Mesodermal cell (in vitro differentiated cells): Measurements from ENCODE around the gene SPC25.
"Not testable (repeated sequence)": the region's sequence is repeated elsewhere in the genome, so short reads cannot be mapped to it uniquely, and the experiment has no call there.

ENCODE experiments used
- H3K27ac ChIP-seq: 2 replicates; pipeline ENCODE4 v1.7.0; 2013; ENCODE audit warnings: mild to moderate bottlenecking, low read depth, low read length, moderate library complexity; ENCODE audit not compliant: severe bottlenecking
- H3K36me3 ChIP-seq: 2 replicates; pipeline ENCODE4 v1.7.1; 2013; ENCODE audit warnings: mild to moderate bottlenecking, low read length, moderate library complexity; ENCODE audit not compliant: control insufficient read depth, insufficient read depth
- H3K4me1 ChIP-seq: one replicate; pipeline ENCODE4 v1.7.1; 2013; ENCODE audit warnings: mild to moderate bottlenecking, low read length; ENCODE audit not compliant: insufficient read depth, control insufficient read depth, poor library complexity, severe bottlenecking
- H3K4me3 ChIP-seq: 2 replicates; pipeline ENCODE4 v1.7.0; 2013; ENCODE audit warnings: low read length, control low read depth, mild to moderate bottlenecking; ENCODE audit not compliant: insufficient read depth, poor library complexity, severe bottlenecking; ENCODE audit errors: extremely low read depth
- H3K9me3 ChIP-seq: 2 replicates; pipeline ENCODE4 v1.7.1; 2013; ENCODE audit warnings: mild to moderate bottlenecking, low read length, moderate library complexity; ENCODE audit not compliant: control insufficient read depth
- WGBS, 2 experiments: methylation state at CpG; one replicate each; pipeline ENCODE4 v1.1.5; 2013; ENCODE audit warnings: missing lambda C conversion rate in 2 of 2; ENCODE audit not compliant: insufficient coverage in 2 of 2; 5-methylcytosine and 5-hydroxymethylcytosine counted together

Gene SPC25

DNA sequence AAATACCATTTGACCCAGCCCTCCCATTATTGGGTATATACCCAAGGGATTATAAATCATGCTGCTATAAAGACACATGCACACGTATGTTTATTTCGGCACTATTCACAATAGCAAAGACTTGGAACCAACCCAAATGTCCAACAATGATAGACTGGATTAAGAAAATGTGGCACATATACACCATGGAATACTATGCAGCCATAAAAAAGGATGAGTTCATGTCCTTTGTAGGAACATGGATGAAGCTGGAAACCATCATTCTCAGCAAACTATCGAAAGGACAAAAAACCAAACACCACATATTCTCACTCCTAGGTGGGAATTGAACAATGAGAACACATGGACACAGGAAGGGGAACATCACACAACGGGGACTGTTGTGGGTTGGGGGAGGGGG, 19.4 kb downstream of the SPC25 start:
- peaks cover 23% of the 10 kb centered on the region for H3K36me3 ChIP-seq
- H3K4me1 ChIP-seq, H3K4me3 ChIP-seq, H3K27ac ChIP-seq, H3K9me3 ChIP-seq: not testable (repeated sequence)
- no CpG with 5 or more reads among the region's 4 CpGs for WGBS, 2 experiments

DNA sequence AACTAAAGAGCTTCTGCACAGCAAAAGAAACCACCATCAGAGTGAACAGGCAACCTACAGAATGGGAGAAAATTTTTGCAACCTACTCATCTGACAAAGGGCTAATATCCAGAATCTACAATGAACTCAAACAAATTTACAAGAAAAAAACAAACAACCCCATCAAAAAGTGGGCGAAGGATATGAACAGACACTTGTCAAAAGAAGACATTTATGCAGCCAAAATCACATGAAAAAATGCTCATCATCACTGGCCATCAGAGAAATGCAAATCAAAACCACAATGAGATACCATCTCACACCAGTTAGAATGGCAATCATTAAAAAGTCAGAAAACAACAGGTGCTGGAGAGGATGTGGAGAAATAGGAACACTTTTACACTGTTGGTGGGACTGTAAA, 19.9 kb downstream of the SPC25 start:
- not testable (repeated sequence) for H3K4me1 ChIP-seq, H3K4me3 ChIP-seq, H3K27ac ChIP-seq, H3K9me3 ChIP-seq
- peaks cover 23% of the 10 kb centered on the region for H3K36me3 ChIP-seq
- no CpG with 5 or more reads among the region's 1 CpG for WGBS, 2 experiments

DNA sequence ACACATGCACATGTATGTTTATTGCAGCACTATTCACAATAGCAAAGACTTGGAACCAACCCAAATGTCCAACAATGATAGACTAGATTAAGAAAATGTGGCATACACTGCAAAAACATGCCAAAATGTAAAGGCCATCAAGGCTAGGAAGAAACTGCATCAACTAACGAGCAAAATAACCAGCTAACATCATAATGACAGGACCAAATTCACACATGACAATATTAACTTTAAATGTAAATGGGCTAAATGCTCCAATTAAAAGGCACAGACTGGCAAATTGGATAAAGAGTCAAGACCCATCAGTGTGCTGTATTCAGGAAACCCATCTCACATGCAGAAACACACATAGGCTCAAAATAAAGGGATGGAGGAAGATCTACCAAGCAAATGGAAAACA, 23.1 kb downstream of the SPC25 start:
- H3K4me1 ChIP-seq, H3K27ac ChIP-seq, H3K4me3 ChIP-seq, H3K9me3 ChIP-seq: not testable (repeated sequence)
- no CpG with 5 or more reads among the region's 1 CpG for WGBS, 2 experiments
- peaks cover 36% of the 10 kb centered on the region for H3K36me3 ChIP-seq

DNA sequence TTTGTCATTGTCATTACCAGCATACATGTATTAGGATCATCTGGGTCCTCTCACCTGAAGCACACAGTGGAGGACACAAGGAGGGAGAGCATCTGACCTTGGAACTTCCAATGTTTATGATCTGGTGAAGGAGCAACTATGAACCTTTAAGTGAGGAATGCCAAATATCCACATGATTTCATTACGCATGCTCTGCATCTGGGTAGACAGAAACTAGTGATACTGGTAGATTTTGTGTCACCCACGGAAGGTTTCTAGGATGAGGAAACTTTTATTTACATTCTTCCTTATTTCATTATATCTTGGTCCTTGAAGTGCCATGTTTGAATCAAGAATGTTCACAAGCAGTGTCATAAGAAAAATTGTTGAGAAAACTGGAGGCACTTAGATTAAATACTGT, 32.1 kb downstream of the SPC25 start:
- Histone ChIP-seq H3K4me1 (no peaks in the 10 kb centered on the region), H3K36me3 (peaks cover 30% of the 10 kb centered on the region), H3K4me3 (no peak overlapping the region), H3K9me3 (no peaks in the 10 kb centered on the region), H3K27ac (no peak overlapping the region)
- WGBS, 2 experiments, result 100% methylated on average over 1 of the region's 2 CpGs; no CpG with 5 or more reads in 1 of the 2 experiments

DNA sequence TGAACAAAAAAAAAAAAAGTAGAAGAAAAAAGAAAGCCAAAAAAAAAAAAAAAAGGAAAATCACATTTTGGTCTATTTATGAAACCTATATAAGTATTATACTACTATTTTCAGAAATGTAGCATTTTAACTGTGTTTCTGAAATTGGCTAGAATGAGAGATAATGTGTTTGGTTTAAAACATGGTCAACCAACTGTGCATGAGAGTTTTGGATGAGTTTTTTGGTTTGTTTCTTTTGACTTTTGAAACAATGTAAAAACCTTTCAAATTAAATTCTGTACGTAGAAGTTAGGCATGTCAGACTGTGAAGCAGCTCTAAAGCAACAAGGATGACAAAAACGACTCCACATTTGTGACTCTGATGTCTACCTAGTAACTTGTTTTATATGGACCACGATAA, 34.6 kb downstream of the SPC25 start:
- Histone ChIP-seq H3K4me3 (no peak overlapping the region), H3K36me3 (peaks cover 21% of the 10 kb centered on the region), H3K27ac (no peak overlapping the region), H3K9me3 (no peaks in the 10 kb centered on the region), H3K4me1 (no peaks in the 10 kb centered on the region)
- 82 to 100% methylated on average over 1 to 2 of the region's 3 CpGs for WGBS, 2 experiments

DNA sequence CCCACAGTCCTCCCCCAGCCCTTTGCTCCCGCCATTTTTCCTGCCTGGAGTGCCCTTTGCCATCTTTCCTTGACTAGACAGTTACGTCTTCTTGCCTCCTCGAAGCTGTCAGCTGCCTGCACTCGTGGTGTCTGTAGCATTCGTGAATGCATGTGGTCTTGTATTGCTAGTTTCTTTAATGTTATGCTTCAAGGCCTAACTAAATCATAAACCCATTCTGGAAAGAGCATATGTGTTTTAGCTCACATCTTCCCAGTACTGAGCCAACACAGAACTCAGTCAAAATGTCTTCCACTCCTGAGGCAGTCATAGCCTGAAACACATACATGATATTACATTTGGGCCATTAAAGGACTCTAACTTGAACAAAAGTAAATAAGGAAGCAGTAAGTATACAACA, 35.6 kb downstream of the SPC25 start:
- H3K4me1 ChIP-seq, result no peaks in the 10 kb centered on the region
- H3K9me3 ChIP-seq, result no peaks in the 10 kb centered on the region
- no peak overlapping the region for H3K27ac ChIP-seq
- 100% methylated on average over 3 to 5 of the region's 5 CpGs for WGBS, 2 experiments
- no peak overlapping the region for H3K4me3 ChIP-seq
- H3K36me3 ChIP-seq, result peaks cover 20% of the 10 kb centered on the region

DNA sequence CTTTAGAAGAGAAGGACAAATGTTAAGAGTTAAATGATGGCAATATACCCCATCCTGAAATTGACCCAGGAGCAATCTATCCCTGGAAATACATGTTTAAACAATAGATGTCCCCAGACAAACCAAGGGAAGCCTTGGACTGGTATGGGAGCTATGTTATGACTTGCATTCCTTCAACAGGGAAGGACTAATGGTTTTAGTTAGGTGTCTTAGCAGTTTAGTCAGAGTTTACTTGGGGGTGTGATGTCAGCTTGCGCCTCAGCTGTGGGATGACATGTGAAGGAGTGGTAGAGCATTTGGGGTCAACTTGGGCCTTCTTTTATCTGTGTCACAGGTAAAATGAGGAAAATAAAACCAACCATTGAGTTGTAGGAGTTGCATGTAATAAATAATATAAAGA, 36.8 kb downstream of the SPC25 start:
- 100% methylated on average over 1 of the region's 1 CpG for WGBS, 2 experiments
- Histone ChIP-seq H3K9me3 (no peaks in the 10 kb centered on the region), H3K36me3 (peaks cover 18% of the 10 kb centered on the region), H3K4me3 (no peak overlapping the region), H3K27ac (no peak overlapping the region), H3K4me1 (no peaks in the 10 kb centered on the region)

DNA sequence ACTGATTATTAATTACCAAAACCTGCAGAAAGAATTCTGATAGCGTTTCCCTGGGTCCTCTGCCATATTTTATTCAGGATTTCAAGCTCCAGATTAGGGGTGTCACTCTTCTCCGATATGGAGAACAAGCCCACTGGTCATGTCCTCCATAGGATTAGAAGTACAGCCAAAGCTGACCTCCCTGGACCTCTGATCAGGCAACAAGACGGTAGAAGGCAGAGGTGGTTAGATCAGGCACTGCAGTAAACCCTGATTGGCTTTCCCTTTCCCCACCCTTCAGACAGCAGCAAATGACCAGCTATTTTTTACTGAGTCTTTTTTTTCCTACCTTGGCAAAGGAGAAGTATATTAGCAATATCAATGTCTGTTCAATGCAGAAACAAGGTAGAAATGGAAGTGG, 37.7 kb downstream of the SPC25 start:
- peaks cover 13% of the 10 kb centered on the region for H3K36me3 ChIP-seq
- no peak overlapping the region for H3K4me3 ChIP-seq
- WGBS, 2 experiments, result 70 to 73% methylated on average over 2 to 3 of the region's 3 CpGs
- H3K4me1 ChIP-seq, result no peaks in the 10 kb centered on the region
- H3K9me3 ChIP-seq, result no peaks in the 10 kb centered on the region
- no peak overlapping the region for H3K27ac ChIP-seq

DNA sequence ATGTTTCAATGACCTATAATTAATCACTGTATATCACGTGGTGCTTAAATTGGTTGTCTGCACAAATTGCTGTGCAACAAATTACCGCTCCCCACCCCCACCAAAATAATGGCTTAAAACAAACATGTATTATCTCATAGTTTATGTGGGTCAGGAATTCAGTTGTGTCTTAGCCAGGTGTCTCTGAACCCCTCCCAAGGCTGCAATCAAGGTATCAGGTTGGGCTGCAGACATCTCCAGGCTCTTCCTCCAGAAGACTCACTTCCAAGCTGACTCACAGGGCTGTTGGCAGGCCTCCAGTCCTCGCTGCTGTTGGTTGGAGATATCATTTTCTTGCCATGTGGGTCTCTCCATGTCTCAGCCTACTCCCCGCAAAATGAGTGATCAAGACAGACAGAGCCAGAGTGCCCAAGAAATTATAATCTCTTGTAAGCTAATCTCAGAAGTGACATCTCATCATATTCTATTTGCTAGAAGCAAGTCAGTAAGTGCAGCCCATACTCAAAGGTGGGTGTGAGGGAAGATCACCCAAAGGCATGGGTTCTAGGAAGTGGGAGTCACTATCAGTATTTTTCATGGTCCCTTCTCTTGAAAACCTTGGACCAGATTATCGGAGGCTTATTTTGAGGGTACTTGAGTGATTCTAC, 38.4 kb downstream of the SPC25 start:
- H3K4me3 ChIP-seq, result no peak overlapping the region
- 92 to 100% methylated on average over 1 to 2 of the region's 5 CpGs for WGBS, 2 experiments
- H3K9me3 ChIP-seq, result no peaks in the 10 kb centered on the region
- peaks cover 13% of the 10 kb centered on the region for H3K36me3 ChIP-seq
- no peak overlapping the region for H3K27ac ChIP-seq
- H3K4me1 ChIP-seq, result no peaks in the 10 kb centered on the region

DNA sequence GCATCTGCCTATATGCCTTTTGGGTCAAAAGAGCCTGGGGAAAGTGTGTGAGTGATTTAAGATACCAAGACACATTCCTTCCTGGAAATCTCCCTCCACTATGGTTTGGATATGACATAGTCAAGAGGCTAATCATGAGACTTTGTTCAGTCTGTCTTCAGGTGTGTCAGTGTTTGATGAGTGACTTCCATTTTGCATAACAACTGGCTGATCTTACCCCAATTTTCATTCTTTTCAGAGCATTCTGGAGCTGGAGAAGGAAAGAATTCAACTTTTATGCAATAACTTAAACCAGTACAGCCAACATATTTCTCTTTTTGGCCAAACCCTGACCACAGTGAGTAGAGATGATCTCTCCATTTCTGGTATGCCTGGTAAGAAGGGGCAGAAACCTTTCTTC, 39.4 kb downstream of the SPC25 start:
- no peaks in the 10 kb centered on the region for H3K9me3 ChIP-seq

DNA sequence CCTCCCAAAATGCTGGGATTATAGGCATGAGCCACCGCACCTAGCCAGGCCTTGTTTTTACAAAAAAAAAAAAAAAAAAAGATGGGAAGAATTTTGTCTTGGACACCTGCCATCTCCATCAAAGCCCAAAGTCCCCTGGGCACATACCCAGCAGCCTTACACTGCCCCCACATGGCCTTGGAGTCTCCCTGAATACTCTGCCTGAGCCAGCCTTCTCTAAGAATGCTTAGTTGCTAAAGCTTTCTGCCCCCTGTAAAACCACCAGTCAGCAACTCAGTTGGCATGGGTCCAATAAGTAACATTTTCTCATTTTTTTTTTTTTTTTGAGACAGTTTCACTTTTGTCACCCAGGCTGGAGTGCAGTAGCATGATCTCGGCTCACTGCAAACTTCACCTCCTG, 40.6 kb downstream of the SPC25 start:
- Histone ChIP-seq H3K4me1 (no peaks in the 10 kb centered on the region), H3K9me3 (no peaks in the 10 kb centered on the region), H3K36me3 (peaks cover 12% of the 10 kb centered on the region), H3K27ac (no peak overlapping the region), H3K4me3 (no peak overlapping the region)
- WGBS, 2 experiments, result 100% methylated on average over 1 of the region's 2 CpGs

More for the DNA sequence above, 39.4 kb downstream of the SPC25 start:
- Histone ChIP-seq H3K4me3 (no peak overlapping the region), H3K27ac (no peak overlapping the region), H3K36me3 (peaks cover 13% of the 10 kb centered on the region), H3K4me1 (no peaks in the 10 kb centered on the region)
